GM21723 (cell line): ENCODE measurements around the gene RAB40C.

Experiments
- ATAC-seq: cut with Tn5 transposase; IDR thresholded peaks from one replicate; pipeline ENCODE4 v1.9.1; 2021; ENCODE audit warnings: mild to moderate bottlenecking, moderate library complexity; ENCODE audit not compliant: unreplicated experiment

The RAB40C gene, protein sequence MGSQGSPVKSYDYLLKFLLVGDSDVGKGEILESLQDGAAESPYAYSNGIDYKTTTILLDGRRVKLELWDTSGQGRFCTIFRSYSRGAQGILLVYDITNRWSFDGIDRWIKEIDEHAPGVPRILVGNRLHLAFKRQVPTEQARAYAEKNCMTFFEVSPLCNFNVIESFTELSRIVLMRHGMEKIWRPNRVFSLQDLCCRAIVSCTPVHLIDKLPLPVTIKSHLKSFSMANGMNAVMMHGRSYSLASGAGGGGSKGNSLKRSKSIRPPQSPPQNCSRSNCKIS

DNA sequence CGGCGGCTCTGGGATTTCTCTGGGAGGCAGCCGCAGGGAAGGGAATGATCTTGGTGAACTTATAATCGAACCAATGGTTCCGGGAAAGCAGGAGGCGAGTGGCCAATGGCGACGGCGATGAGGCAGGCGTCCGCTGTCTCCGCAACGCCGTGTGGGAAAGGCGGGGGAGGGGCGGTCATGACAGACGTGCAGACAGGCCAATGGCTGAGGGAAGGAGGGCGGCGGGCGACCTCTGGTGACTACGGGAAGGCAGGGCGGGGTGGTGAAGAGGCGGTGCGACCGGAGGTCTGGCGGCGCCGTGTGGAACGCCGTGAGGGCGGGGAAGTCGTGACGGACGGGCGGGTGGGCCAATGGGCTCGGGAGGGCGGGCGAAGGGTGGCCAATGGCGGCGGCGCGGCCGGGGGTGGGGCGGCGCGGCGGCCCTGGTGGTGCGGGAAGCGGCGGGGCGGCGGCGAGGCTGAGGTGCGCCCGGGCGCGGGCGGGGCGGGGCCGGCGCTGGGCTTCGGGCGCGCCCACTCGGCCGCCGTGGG lies at the start of gene RAB40C:
RAB40C (plus strand) TSS at position 409 of the 530 bp plus-strand sequence. CDS start 226 bp downstream, outside the sequence.
- ATAC-seq, result peak; percentile 72

DNA sequence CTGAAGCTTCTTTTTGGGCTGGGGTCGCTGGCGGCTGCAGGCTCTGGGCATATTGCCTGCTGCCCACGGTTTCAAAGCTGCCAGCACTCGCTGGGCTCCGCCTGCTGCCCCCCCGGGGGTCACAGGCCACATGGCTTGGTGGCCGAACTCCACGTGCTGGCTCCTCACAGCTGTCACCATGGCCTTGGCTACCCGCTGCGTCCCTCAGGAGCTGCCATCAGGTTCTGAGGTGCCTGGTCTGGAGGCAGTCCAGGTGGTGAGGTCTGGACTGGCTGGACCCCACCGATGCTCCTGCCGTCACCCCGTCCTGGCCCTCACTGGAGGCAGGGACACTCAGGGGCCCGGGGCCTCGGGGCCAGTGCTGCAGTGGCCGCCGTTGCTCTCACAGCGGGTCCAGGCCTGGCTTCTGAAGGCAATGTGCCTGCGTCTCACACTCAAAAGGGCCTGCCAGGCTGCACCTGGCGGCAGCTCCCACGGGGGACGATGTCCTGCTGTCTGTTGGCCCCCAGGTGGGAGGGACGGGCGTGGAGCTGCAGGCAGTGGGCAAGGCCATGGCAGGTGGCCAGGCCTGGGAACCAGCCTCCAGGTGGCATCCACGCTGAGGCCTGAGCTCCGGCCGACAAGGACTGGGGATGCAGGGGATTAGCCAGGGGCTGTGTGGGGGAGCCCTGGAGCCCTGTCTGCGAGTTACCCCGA lies 49.1 kb upstream of the RAB40C start:
- no peak for ATAC-seq

GRCh38 chr16:543301-544164 lies 46.3 kb upstream of the RAB40C start:
- ATAC-seq, result no peak

DNA sequence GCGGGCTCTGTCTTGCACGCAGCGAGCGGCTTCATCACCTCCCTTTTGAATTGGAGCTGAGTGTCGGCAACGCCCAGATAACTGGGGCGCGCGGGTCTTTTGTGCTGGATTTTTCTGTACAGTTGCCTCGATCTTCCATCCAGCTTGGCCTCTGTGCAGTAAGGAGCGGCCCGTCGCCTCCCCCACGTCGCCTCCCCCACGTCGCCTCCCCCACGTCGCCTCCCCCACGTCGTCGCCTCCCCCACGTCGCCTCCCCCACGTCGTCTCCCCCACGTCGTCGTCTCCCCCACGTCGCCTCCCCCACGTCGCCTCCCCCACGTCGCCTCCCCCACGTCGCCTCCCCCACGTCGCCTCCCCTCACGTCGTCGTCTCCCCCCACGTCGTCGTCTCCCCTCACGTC lies 45.3 kb upstream of the RAB40C start:
- no peak for ATAC-seq

DNA sequence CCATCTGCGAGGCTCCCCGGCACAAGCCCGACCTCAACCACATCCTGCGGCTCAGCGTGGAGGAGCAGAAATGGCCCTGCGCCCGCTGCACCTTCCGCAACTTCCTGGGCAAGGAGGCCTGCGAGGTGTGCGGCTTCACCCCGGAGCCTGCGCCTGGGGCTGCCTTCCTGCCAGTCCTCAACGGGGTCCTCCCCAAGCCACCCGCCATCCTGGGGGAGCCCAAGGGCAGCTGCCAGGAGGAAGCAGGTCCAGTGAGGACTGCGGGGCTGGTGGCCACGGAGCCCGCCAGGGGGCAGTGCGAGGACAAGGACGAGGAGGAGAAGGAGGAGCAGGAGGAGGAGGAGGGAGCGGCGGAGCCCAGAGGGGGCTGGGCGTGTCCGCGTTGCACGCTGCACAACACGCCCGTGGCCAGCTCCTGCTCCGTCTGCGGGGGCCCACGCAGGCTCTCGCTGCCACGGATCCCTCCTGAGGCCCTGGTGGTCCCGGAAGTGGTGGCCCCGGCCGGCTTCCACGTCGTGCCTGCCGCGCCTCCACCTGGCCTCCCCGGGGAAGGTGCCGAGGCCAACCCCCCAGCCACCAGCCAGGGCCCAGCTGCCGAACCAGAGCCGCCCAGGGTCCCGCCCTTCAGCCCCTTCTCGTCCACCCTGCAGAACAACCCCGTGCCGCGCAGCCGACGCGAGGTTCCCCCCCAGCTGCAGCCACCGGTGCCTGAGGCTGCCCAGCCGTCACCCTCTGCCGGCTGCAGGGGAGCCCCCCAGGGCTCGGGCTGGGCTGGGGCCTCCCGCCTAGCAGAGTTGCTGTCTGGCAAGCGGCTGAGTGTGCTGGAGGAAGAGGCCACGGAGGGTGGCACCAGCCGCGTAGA lies 42.7 kb upstream of the RAB40C start:
- ATAC-seq, result no peak

- no peak for ATAC-seq
These were observed 41.3 kb upstream of the RAB40C start for GRCh38 chr16:548586-548985.

DNA sequence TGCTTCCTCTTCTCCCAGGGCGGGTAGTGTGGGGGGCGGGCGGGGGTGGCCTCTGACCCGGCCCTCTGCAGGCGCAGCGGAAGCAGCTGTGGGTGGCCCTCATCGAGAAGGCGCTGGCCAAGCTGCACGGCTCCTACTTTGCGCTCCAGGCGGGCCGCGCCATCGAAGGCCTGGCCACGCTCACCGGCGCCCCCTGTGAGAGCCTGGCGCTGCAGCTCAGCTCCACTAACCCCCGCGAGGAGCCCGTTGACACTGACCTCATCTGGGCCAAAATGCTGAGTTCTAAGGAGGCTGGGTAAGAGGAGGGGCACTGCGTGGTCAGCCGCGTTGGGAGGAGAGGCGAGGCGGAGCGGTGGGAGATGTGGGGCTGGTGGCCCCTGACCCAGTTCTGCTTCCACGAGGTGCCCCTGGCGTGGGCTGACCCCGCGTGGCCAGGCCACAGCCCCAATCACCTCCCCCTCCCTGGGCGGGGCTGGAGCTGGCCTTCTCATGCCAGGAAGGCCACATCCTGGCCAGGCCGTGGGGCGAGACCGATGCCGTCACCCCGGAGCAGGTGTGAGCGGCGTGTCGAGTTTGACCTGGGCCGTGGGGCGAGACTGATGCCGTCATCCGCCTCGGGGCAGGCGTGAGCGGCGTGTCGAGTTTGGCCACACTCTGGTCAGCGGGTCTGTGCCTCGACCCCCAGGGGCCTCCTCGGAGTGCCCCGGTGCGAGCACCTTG lies 40.2 kb upstream of the RAB40C start:
- ATAC-seq, result no peak

DNA sequence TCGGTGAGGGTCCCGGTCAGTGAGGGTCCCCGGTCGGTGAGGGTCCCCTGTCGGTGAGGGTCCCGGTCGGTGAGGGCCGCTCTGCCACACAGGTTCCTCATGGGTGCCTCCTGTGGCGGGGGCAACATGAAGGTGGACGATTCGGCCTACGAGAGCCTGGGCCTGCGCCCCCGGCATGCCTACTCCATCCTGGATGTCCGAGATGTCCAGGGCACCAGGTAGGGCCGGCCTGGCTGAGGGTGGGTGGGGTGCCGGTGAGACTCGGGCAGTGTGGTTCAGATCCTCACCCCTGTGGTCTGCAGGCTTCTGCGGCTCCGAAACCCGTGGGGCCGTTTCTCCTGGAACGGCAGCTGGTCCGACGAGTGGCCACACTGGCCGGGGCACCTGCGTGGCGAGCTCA lies 38.7 kb upstream of the RAB40C start:
- no peak for ATAC-seq

DNA sequence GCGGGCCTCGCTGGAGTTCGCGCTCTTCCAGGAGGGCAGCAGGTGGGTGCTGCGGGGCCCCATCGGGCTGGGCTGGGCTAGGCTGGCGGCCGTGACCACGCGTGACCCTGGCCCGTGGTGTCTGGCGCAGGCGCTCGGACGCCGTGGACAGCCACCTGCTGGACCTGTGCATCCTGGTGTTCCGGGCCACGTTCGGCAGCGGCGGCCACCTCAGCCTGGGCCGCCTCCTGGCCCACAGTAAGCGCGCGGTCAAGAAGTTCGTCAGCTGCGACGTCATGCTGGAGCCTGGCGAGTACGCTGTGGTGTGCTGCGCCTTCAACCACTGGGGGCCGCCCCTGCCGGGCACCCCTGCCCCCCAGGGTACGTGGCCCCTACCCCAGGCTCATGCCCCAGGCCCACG lies 37.7 kb upstream of the RAB40C start:
- no peak for ATAC-seq

DNA sequence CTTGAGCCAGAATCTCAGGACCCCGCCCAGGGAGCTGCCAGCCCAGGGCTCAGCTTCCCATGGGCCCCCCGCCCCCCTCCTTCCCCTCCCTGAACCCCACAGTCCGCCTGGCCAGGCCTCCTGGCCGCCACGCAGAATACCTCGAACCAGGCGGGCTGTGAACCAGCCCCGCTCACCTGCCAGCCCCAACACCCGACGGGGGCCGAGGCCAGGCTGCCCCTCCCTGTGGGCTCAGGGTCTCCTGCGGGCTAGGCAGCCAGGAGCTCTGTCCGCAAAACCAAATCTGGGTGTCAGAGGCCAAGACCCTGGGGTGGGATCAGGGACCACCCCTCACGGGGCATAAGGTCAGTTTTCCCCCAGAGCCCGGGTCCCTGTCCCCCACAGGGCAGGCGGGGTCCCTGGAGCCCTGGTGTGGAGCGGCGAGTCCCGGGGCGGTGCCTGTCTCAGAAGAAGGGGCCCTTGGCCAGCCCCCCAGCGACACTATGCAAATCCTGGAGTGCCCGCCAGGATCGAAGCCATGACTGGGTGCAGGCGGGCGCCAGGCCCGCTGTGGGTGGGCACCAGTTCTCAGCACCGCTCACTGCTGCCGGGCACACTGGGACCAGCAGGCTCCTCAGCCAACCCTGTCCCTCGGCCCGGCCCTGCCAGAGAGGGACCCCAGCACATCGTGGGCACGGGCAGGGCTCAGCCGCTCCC lies 36.1 kb upstream of the RAB40C start:
- ATAC-seq, result no peak

DNA sequence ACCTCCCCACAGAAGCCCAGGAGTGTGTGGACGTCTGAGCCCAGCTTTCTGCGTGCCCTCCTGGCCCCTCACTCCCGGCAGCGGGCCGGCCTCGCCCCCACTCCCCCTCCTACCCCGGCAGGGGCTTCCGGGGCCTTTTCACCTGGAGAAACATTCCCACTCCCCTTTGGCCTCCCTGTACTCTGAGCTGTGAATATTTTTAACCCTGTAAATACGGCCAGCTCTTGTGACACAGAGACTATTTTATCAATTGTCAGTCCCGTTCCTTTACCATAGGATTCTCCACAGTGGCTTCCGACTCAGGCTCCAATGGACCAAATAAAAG lies 35.6 kb upstream of the RAB40C start:
- no peak for ATAC-seq

GRCh38 chr16:554640-555365 lies 35.1 kb upstream of the RAB40C start:
- no peak for ATAC-seq

GRCh38 chr16:555528-556473 lies 34.1 kb upstream of the RAB40C start:
- no peak for ATAC-seq

DNA sequence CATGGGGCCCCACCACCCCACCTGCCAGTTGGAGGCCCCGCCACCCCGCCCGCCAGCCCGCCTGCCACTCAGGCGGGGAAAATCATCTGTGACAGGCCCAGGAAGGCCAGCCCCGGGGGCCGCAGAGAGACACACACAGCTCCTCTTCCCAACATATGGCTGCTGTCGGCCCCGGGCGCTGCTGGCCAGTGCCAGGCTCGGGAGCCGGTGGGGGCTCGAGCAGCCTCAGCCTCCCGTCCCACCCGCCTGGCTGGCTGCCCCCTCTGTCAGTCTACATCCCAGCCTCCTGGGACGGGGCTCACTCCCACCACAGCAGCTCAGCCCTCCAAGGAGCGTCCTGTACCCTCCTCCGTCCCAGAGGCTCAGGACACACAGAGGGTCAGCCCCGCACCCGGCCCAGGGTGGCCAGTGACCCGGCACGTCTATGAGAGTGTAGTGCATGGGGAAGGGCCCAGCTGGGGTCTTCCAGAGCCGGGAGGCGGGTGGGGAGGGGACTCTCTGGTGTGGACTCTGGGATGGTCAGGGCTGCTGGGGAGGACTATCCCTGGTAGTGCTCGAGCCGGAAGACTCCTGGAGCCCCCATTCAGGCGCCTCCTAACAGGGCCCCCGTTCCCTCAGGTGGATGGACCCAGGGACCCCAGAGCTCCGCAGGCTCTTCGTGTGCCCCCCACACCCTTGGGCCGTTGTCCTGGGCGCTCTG lies 33.2 kb upstream of the RAB40C start:
- ATAC-seq, result no peak

DNA sequence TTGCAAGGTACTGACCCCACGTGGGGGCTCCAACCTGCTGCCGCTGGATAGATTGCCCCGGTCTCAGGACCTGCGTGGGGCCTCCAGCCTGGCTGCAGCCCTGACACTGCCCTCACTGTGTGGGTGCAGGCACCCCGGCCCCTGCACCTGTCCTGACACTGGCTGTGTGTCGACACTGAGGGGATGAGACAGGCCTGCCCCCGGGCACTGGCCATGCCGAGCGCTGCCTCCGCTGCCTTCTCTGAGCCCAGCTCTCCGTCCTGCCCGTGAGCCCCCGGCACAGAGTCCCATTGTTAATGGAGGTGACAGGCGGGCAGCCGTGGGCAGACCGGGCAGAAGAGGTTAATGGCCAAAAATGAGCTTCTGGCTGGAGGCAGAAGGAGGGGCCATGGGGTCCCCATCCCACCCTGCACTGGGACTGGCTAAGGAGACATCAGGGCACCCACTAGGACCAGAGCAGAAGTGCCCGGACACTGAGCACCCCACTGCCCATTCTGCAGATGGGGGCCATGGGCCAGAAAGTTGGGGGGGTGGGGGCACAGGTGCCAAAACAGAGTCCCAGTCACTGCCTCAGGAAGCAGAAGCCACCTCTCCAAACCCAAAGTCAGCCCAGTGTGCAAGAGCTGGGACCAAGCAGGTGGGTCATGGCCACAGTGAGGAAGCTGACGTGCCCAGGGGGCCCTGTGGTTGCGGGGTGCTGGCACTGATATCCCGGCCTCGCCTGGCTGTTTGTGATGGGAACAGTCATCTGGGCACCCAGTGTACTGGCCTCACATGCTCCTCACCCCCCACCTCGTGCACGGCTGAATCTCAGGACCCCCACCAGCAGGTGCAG lies 32.2 kb upstream of the RAB40C start:
- no peak for ATAC-seq
